GM18870 (cell line): ENCODE measurements around the gene PSMB5.

Experiments used
- ATAC-seq: cut with Tn5 transposase; IDR thresholded peaks from one replicate; pipeline ENCODE4 v1.9.1; 2021; ENCODE audit warnings: moderate library complexity; ENCODE audit not compliant: unreplicated experiment

PSMB5 gene

GRCh38 chr14:22976620-22977433 is 57.9 kb downstream of the PSMB5 start:
- no peak for ATAC-seq
